Suprapubic skin (tissue), 4 donors: ENCODE results near the gene DECR2. TPM values are rescaled to one million over a fixed set of nuclear protein-coding genes. Genes with fewer than 3 reads are reported as not detected.
A peak's percentile ranks its signal among the peaks of the same experiment; 100 is the strongest.

Experiments used
- DNase-seq, 2 donors: peaks; one replicate each; pipeline ENCODE4 v3.0.0-alpha.2; 2019; ENCODE audit warnings: low spot score in 2 of 2
- H3K27ac ChIP-seq: fragments of 200-600 bp; sonication (generic); one replicate; pipeline ENCODE4 v1.5.1; 2019
- H3K27me3 ChIP-seq: fragments of 200-600 bp; sonication (generic); one replicate; pipeline ENCODE4 v1.5.1; 2019
- H3K36me3 ChIP-seq: fragments of 200-600 bp; sonication (generic); one replicate; pipeline ENCODE4 v1.5.1; 2019
- H3K4me1 ChIP-seq: fragments of 200-600 bp; sonication (generic); one replicate; pipeline ENCODE4 v1.5.1; 2019
- H3K4me3 ChIP-seq: fragments of 200-600 bp; sonication (generic); one replicate; pipeline ENCODE4 v1.5.1; 2019; ENCODE audit warnings: mild to moderate bottlenecking
- H3K9me3 ChIP-seq: fragments of 200-600 bp; sonication (generic); one replicate; pipeline ENCODE4 v1.5.1; 2019
- CTCF ChIP-seq, 2 donors: fragments of 200-600 bp in 1 of 2; fragments of 450-650 bp in 1 of 2; sonication (generic) in 1 of 2; IDR thresholded peaks; one replicate each; pipeline ENCODE4 v1.5.1; 2016 to 2019; ENCODE audit warnings: antibody characterized with exemption in 2 of 2, mild to moderate bottlenecking in 1 of 2, moderate library complexity in 1 of 2
- EP300 ChIP-seq: sonication (generic); formaldehyde crosslinking; IDR thresholded peaks from one replicate; pipeline ENCODE4 v1.6.1; 2017; ENCODE audit warnings: antibody characterized with exemption
- POLR2A ChIP-seq, 2 donors: fragments of 450-650 bp; IDR thresholded peaks; one replicate each; pipeline ENCODE4 v1.6.1; 2017; ENCODE audit warnings: antibody characterized with exemption in 2 of 2, mild to moderate bottlenecking in 2 of 2, moderate library complexity in 2 of 2
- POLR2AphosphoS5 ChIP-seq, 3 donors: sonication (generic); formaldehyde crosslinking; IDR thresholded peaks; one replicate each; pipeline ENCODE4 v1.6.1; 2017; ENCODE audit warnings: antibody characterized with exemption in 3 of 3
- WGBS: methylation state at CpG from one replicate; pipeline ENCODE4 v1.1.5; 2018; 5-methylcytosine and 5-hydroxymethylcytosine counted together
- total RNA-seq, 4 donors: library from RNA; depleted of rRNA; stranded (reverse); fragments of >200 nt; gene quantifications; one replicate each; pipeline ENCODE4 v1.1.0, GENCODE V29; 2016

The DECR2 gene
- total RNA-seq, 4 donors from 2014 or later, result 9.1 to 23.4 (median 12.3) TPM

- peaks cover 31% of the 10 kb centered on the region for H3K36me3 ChIP-seq
- H3K4me1 ChIP-seq, result peaks cover 48% of the 10 kb centered on the region
- WGBS, result 80% methylated on average over 1 of the region's 16 CpGs
- H3K4me3 ChIP-seq, result no peak overlapping the region
- no peak overlapping the region for H3K27ac ChIP-seq
- no peaks in the 10 kb centered on the region for H3K27me3 ChIP-seq
- DNase-seq, result no peak
- no peaks in the 10 kb centered on the region for H3K9me3 ChIP-seq
- no peak for TF ChIP-seq EP300
- no peak for TF ChIP-seq CTCF (IDR thresholded peaks at IDR 0.05)
- no peak for TF ChIP-seq POLR2AphosphoS5 (IDR thresholded peaks at IDR 0.05)
Observed at GRCh38 chr16:379183-379960, 22.3 kb upstream of the DECR2 start.

GRCh38 chr16:379961-380761, 21.5 kb upstream of the DECR2 start:
- WGBS, result 85% methylated on average over 17 of the region's 27 CpGs
- peak in 1 of 2 donors; percentile 59 for DNase-seq

GRCh38 chr16:380762-381011, 21.0 kb upstream of the DECR2 start:
- Histone ChIP-seq H3K4me3 (peak overlapping the region; percentile 94), H3K9me3 (no peaks in the 10 kb centered on the region), H3K36me3 (peaks cover 19% of the 10 kb centered on the region), H3K27me3 (no peaks in the 10 kb centered on the region), H3K27ac (no peak overlapping the region), H3K4me1 (peaks cover 48% of the 10 kb centered on the region)
- DNase-seq, result no peak
- TF ChIP-seq POLR2A (IDR thresholded peaks at IDR 0.05) (no peak), EP300 (no peak), POLR2AphosphoS5 (IDR thresholded peaks at IDR 0.05) (no peak), CTCF (IDR thresholded peaks at IDR 0.05) (no peak)
- no CpG with 5 or more reads among the region's 12 CpGs for WGBS

More at GRCh38 chr16:379961-380761, 21.5 kb upstream of the DECR2 start:
- no peak for TF ChIP-seq EP300
- no peak for TF ChIP-seq CTCF (IDR thresholded peaks at IDR 0.05)
- TF ChIP-seq POLR2A (IDR thresholded peaks at IDR 0.05), result no peak
- no peak for TF ChIP-seq POLR2AphosphoS5 (IDR thresholded peaks at IDR 0.05)
- no peak overlapping the region for H3K27ac ChIP-seq
- peak overlapping the region; percentile 94 for H3K4me3 ChIP-seq
- peaks cover 48% of the 10 kb centered on the region for H3K4me1 ChIP-seq
- no peaks in the 10 kb centered on the region for H3K9me3 ChIP-seq
- peaks cover 24% of the 10 kb centered on the region for H3K36me3 ChIP-seq
- no peaks in the 10 kb centered on the region for H3K27me3 ChIP-seq

- Histone ChIP-seq H3K4me3 (peak overlapping the region; percentile 94), H3K36me3 (peaks cover 14% of the 10 kb centered on the region), H3K4me1 (peaks cover 48% of the 10 kb centered on the region), H3K27me3 (no peaks in the 10 kb centered on the region), H3K27ac (peak overlapping the region; percentile 68), H3K9me3 (no peaks in the 10 kb centered on the region)
- DNase-seq, result peak in 1 of 2 donors; percentile 71
- no peak for TF ChIP-seq CTCF (IDR thresholded peaks at IDR 0.05)
- TF ChIP-seq POLR2AphosphoS5 (IDR thresholded peaks at IDR 0.05), result no peak
- no peak for TF ChIP-seq EP300
- TF ChIP-seq POLR2A (IDR thresholded peaks at IDR 0.05), result no peak
- 0% methylated on average over 4 of the region's 73 CpGs for WGBS
Observed at GRCh38 chr16:381012-381788, 20.5 kb upstream of the DECR2 start.
